Endothelial cell of umbilical vein (primary cell): ENCODE data around the gene SLC4A4. TPM values are rescaled to one million over a fixed set of nuclear protein-coding genes. Genes with fewer than 3 reads are reported as not detected.

ENCODE experiments used
- BruUV-seq: library from RNA; stranded (reverse); fragments of 400-500 nt; replicated peaks from 2 replicates; lab custom pipeline; 2021; lab: Mats Ljungman, UMichigan
- CTCF ChIA-PET: fragments of 300-600, 350-600 bp; sonication (Branson Sonifier 250); formaldehyde crosslinking; loops from one replicate; lab custom pipeline; 2021; ENCODE audit warnings: antibody characterized with exemption, inconsistent platforms; lab: Charles Lee
- POLR2A ChIA-PET: fragments of 300-600, 350-600 bp; sonication (Branson Sonifier 250); formaldehyde crosslinking; loops from one replicate; lab custom pipeline; 2021; ENCODE audit warnings: antibody characterized with exemption, inconsistent platforms; lab: Charles Lee
- DNase-seq: peaks from one replicate; pipeline ENCODE4 v3.0.0-alpha.2; 2011; ENCODE audit warnings: low read depth, low spot score
- FAIRE-seq: peaks from 2 replicates; lab custom pipeline; 2011; peaks lifted over from hg19 to GRCh38; lab: Jason Lieb, UNC
- H2AFZ ChIP-seq: 2 replicates; pipeline ENCODE4 v1.6.0; 2012; ENCODE audit warnings: low read depth, low read length, control low read depth, inconsistent platforms
- H3K27ac ChIP-seq: 2 replicates; pipeline ENCODE4 v1.5.1; 2011; ENCODE audit warnings: low read depth, mild to moderate bottlenecking, control low read depth, low read length, moderate library complexity; ENCODE audit not compliant: insufficient read depth
- H3K27me3 ChIP-seq, 2 experiments: 2 replicates each; pipeline versions ENCODE4 v1.6.0 to v1.6.1; 2011; ENCODE audit warnings: low read length in 2 of 2, mixed read lengths in 1 of 2; ENCODE audit not compliant: control insufficient read depth in 2 of 2, insufficient read depth in 2 of 2
- H3K36me3 ChIP-seq, 2 experiments: 2 replicates in 1 of 2; 3 replicates in 1 of 2; pipeline ENCODE4 v1.5.1; 2011; ENCODE audit warnings: low read length in 2 of 2, mild to moderate bottlenecking in 1 of 2, moderate library complexity in 1 of 2; ENCODE audit not compliant: control insufficient read depth in 2 of 2, insufficient read depth in 2 of 2; ENCODE audit errors: extremely low read depth in 1 of 2
- H3K4me1 ChIP-seq: 3 replicates; pipeline ENCODE4 v1.5.1; 2011; ENCODE audit warnings: mild to moderate bottlenecking, low read length; ENCODE audit not compliant: control insufficient read depth, insufficient read depth; ENCODE audit errors: extremely low read depth
- H3K4me2 ChIP-seq: 2 replicates; pipeline ENCODE4 v1.6.1; 2011; ENCODE audit warnings: low read length, control low read depth, mixed read lengths; ENCODE audit not compliant: insufficient read depth
- H3K4me3 ChIP-seq, 3 experiments: fragments of 200-600 bp in 1 of 3; sonication (generic), shearing (Covaris generic) in 1 of 3; replicated peaks in 1 of 3; 2 replicates each; pipeline ENCODE4 v1.5.1; 2011 to 2016; ENCODE audit warnings: control low read depth in 3 of 3, low read length in 3 of 3, mild to moderate bottlenecking in 2 of 3, inconsistent platforms in 1 of 3, low read depth in 1 of 3, moderate library complexity in 1 of 3; ENCODE audit not compliant: insufficient read depth in 1 of 3
- H3K79me2 ChIP-seq: 2 replicates; pipeline ENCODE4 v1.6.0; 2012; ENCODE audit warnings: low read length, inconsistent platforms; ENCODE audit not compliant: control insufficient read depth, insufficient read depth
- H3K9ac ChIP-seq: replicated peaks from 2 replicates; pipeline ENCODE3; 2011; ENCODE audit warnings: low read length, control low read depth; ENCODE audit not compliant: insufficient read depth; ENCODE audit errors: extremely low read depth
- H3K9me1 ChIP-seq: replicated peaks from 3 replicates; pipeline ENCODE4 v1.6.0; 2011; ENCODE audit warnings: mild to moderate bottlenecking, low read length; ENCODE audit not compliant: control insufficient read depth, insufficient read depth; ENCODE audit errors: extremely low read depth
- H3K9me3 ChIP-seq: replicated peaks from 2 replicates; pipeline ENCODE4 v1.5.1; 2012; ENCODE audit warnings: low read length, inconsistent platforms; ENCODE audit not compliant: control insufficient read depth, insufficient read depth
- H4K20me1 ChIP-seq: replicated peaks from 2 replicates; pipeline ENCODE3; 2011; ENCODE audit warnings: mild to moderate bottlenecking, low read length; ENCODE audit not compliant: control insufficient read depth, insufficient read depth; ENCODE audit errors: extremely low read depth
- CTCF ChIP-seq, 2 donors: IDR thresholded peaks; 1 replicate in 1 of 2; 2 replicates in 1 of 2; pipeline ENCODE4 v1.5.1; 2011; ENCODE audit warnings: low read length in 2 of 2, mild to moderate bottlenecking in 2 of 2, moderate library complexity in 2 of 2, control low read depth in 1 of 2, inconsistent platforms in 1 of 2, low read depth in 1 of 2; ENCODE audit not compliant: insufficient read depth in 1 of 2; ENCODE audit errors: extremely low read depth in 1 of 2
- EZH2 ChIP-seq: IDR thresholded peaks from 2 replicates; pipeline ENCODE4 v1.6.1; 2012; ENCODE audit warnings: borderline replicate concordance, low read depth, mild to moderate bottlenecking, moderate library complexity, low read length, inconsistent platforms; ENCODE audit not compliant: severe bottlenecking
- GATA2 ChIP-seq: IDR thresholded peaks from 2 replicates; pipeline ENCODE4 v1.7.0; 2011; ENCODE audit warnings: low read depth, mild to moderate bottlenecking, moderate library complexity, mixed read lengths, low read length; ENCODE audit not compliant: insufficient read length, insufficient read depth
- JUN ChIP-seq: IDR thresholded peaks from 2 replicates; pipeline ENCODE4 v1.6.1; 2011; ENCODE audit warnings: borderline replicate concordance, low read depth; ENCODE audit not compliant: insufficient read length, insufficient read depth
- MAX ChIP-seq: IDR thresholded peaks from 2 replicates; pipeline ENCODE4 v1.6.1; 2011; ENCODE audit not compliant: insufficient read depth, insufficient read length
- MYC ChIP-seq: IDR thresholded peaks from one replicate; pipeline ENCODE4 v1.6.1; 2011; ENCODE audit warnings: mild to moderate bottlenecking, low read depth, low read length
- POLR2A ChIP-seq: IDR thresholded peaks from 2 replicates; pipeline ENCODE4 v1.6.1; 2012; ENCODE audit warnings: low read depth, mild to moderate bottlenecking, control low read depth, low read length
- dilution Hi-C: fragments of 300-500 bp; cut with MboI; formaldehyde crosslinking; loops from one replicate; pipeline ENCODE4 v1.15.0; 2019; ENCODE audit warnings: low sequenced_read_pairs; ENCODE audit not compliant: extremely low pct_ligation_motif_present
- intact Hi-C: fragments of 100-400 bp; cut with micrococcal nuclease; formaldehyde crosslinking; loops from one replicate; pipeline ENCODE4 v1.10.0; 2022
- polyA plus RNA-seq, 4 experiments: library from polyadenylated mRNA; depleted of rRNA in 3 of 4; stranded (reverse) in 3 of 4; unstranded in 1 of 4; fragments of >200 nt; gene quantifications; 2 replicates each; pipeline versions ENCODE4 v1.2.1 to v1.2.3, GENCODE V29; 2011 to 2012; ENCODE audit warnings: missing spikeins in 1 of 4
- total RNA-seq: library from RNA; stranded (reverse); gene quantifications from 2 replicates; pipeline ENCODE4 v1.2.3, GENCODE V29; 2021

Gene SLC4A4
- total and polyA plus RNA-seq, 2 donors (not counting 3 experiments of a cell fraction or from before 2014, with no cell fraction given): not detected

- DNase-seq: no peak
- dilution Hi-C loops: no loop called here
- H3K79me2 ChIP-seq: no peaks in the 10 kb centered on the region
- ChIA-PET POLR2A (no interaction called here), CTCF (no interaction called here)
- H3K9me1 ChIP-seq: no peaks in the 10 kb centered on the region
- H3K27me3 ChIP-seq: no peaks in the 10 kb centered on the region
- H3K4me1 ChIP-seq: no peaks in the 10 kb centered on the region
- H4K20me1 ChIP-seq: no peaks in the 10 kb centered on the region
- H3K27ac ChIP-seq: no peak overlapping the region
- H2AFZ ChIP-seq: no peak overlapping the region
- no peak overlapping the region for H3K4me2 ChIP-seq
- H3K9me3 ChIP-seq: no peaks in the 10 kb centered on the region
- H3K36me3 ChIP-seq: no peaks in the 10 kb centered on the region
- intact Hi-C loops: no loop called here
- no TSS peak for BruUV-seq
- no peak overlapping the region for H3K4me3 ChIP-seq
- no peak for TF ChIP-seq CTCF (IDR thresholded peaks at IDR 0.05; ENCODE audit: extremely low read depth in 1 of 2, insufficient read depth in 1 of 2, low read depth in 1 of 2, low read length in 2 of 2)
- TF ChIP-seq MAX: no peak
- TF ChIP-seq GATA2: no peak
- TF ChIP-seq MYC: no peak
- no peak for TF ChIP-seq JUN
- FAIRE-seq: no peak
- H3K9ac ChIP-seq: no peak overlapping the region
Observed at GRCh38 chr4:71296945-71297344, 41.9 kb upstream of the SLC4A4 start.

GRCh38 chr4:71300362-71300761, 38.5 kb upstream of the SLC4A4 start:
- no peaks in the 10 kb centered on the region for H4K20me1 ChIP-seq
- ChIA-PET CTCF (no interaction called here), POLR2A (no interaction called here)
- no peak for DNase-seq
- dilution Hi-C loops: no loop called here
- intact Hi-C loops: no loop called here
- H2AFZ ChIP-seq: no peak overlapping the region
- H3K9me3 ChIP-seq: no peaks in the 10 kb centered on the region
- no peaks in the 10 kb centered on the region for H3K27me3 ChIP-seq
- no peak overlapping the region for H3K9ac ChIP-seq
- BruUV-seq: no TSS peak
- no peak overlapping the region for H3K4me3 ChIP-seq
- no peak overlapping the region for H3K27ac ChIP-seq
- no peaks in the 10 kb centered on the region for H3K79me2 ChIP-seq
- H3K4me2 ChIP-seq: no peak overlapping the region
- TF ChIP-seq GATA2 (no peak), EZH2 (no peak), POLR2A (no peak), MAX (no peak)
- H3K36me3 ChIP-seq: no peaks in the 10 kb centered on the region
- no peaks in the 10 kb centered on the region for H3K9me1 ChIP-seq
- H3K4me1 ChIP-seq: no peaks in the 10 kb centered on the region
- FAIRE-seq: no peak
